Measurements from ENCODE around the gene NCKAP1.

DNA sequence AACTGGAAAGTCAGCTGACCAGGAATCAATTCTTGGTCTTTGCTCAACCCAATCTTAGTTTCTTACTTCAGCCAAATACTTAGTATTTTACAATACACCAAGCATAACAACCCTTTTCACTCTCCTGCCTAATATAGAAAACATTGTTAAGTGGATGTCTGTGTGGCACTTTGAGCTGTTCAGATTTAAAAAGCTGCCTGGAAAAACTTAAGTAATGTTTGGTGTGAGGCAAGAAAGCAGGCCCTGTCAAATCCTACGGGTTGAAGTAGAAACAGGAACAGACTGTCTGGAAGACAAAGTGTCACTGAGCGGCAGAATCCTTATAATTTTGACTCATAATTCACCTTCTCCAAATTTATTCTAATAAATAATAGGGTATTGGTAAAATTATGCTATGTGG, 134.7 kb downstream of the NCKAP1 start:
- TF ChIP-seq POLR2A (IDR thresholded peaks at IDR 0.05; ENCODE audit: low read depth, low read length) (no peak), MXI1 (IDR thresholded peaks at IDR 0.05; ENCODE audit: borderline replicate concordance, low read depth, low read length) (no peak), FOS (IDR thresholded peaks at IDR 0.05; ENCODE audit: low read depth, low read length) (no peak), CEBPB (IDR thresholded peaks at IDR 0.05; ENCODE audit: low read depth, low read length) (no peak), MAZ (IDR thresholded peaks at IDR 0.05; ENCODE audit: borderline replicate concordance, low read depth, low read length) (no peak), USF2 (IDR thresholded peaks at IDR 0.05; ENCODE audit: low read depth, low read length) (no peak), SMC3 (IDR thresholded peaks at IDR 0.05; ENCODE audit: low read depth, low read length) (no peak), RFX5 (IDR thresholded peaks at IDR 0.05; ENCODE audit: low read depth, low read length) (no peak), RCOR1 (IDR thresholded peaks at IDR 0.05; ENCODE audit: insufficient replicate concordance, low read length) (no peak), MAFK (IDR thresholded peaks at IDR 0.05; ENCODE audit: low read depth, low read length) (no peak), BHLHE40 (IDR thresholded peaks at IDR 0.05; ENCODE audit: low read depth, low read length) (no peak), NFE2L2 (IDR thresholded peaks at IDR 0.05; ENCODE audit: low read depth, low read length) (no peak)
- TF ChIP-seq, protein P1, sequence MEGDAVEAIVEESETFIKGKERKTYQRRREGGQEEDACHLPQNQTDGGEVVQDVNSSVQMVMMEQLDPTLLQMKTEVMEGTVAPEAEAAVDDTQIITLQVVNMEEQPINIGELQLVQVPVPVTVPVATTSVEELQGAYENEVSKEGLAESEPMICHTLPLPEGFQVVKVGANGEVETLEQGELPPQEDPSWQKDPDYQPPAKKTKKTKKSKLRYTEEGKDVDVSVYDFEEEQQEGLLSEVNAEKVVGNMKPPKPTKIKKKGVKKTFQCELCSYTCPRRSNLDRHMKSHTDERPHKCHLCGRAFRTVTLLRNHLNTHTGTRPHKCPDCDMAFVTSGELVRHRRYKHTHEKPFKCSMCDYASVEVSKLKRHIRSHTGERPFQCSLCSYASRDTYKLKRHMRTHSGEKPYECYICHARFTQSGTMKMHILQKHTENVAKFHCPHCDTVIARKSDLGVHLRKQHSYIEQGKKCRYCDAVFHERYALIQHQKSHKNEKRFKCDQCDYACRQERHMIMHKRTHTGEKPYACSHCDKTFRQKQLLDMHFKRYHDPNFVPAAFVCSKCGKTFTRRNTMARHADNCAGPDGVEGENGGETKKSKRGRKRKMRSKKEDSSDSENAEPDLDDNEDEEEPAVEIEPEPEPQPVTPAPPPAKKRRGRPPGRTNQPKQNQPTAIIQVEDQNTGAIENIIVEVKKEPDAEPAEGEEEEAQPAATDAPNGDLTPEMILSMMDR (conservative IDR thresholded peaks at IDR 0.05; ENCODE audit: low read depth, low read length) = no peak
- TF ChIP-seq, protein P2, sequence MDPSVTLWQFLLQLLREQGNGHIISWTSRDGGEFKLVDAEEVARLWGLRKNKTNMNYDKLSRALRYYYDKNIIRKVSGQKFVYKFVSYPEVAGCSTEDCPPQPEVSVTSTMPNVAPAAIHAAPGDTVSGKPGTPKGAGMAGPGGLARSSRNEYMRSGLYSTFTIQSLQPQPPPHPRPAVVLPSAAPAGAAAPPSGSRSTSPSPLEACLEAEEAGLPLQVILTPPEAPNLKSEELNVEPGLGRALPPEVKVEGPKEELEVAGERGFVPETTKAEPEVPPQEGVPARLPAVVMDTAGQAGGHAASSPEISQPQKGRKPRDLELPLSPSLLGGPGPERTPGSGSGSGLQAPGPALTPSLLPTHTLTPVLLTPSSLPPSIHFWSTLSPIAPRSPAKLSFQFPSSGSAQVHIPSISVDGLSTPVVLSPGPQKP (IDR thresholded peaks at IDR 0.05; ENCODE audit: borderline replicate concordance, low read depth, low read length) = no peak
